PC-3 (cell line): ENCODE data around the gene WSCD2. TPM values are rescaled to one million over a fixed set of nuclear protein-coding genes. Genes with fewer than 3 reads are reported as not detected.

Experiments
- ATAC-seq: fragments of 200-7000 bp; cut with Tn5 transposase; 2 replicates; pipeline ENCODE4 v1.9.1; 2020; ENCODE audit warnings: mild to moderate bottlenecking, moderate library complexity
- BruUV-seq: library from RNA; stranded (reverse); fragments of 400-500 nt; replicated peaks from 2 replicates; lab custom pipeline; 2021; lab: Mats Ljungman, UMichigan
- CTCF ChIA-PET: fragments of 300-600 bp; sonication (Branson Sonifier 250); formaldehyde crosslinking; loops from one replicate; lab custom pipeline; 2022; ENCODE audit warnings: antibody characterized with exemption; lab: Charles Lee
- POLR2A ChIA-PET: fragments of 300-600 bp; sonication (Branson Sonifier 250); formaldehyde crosslinking; loops from one replicate; lab custom pipeline; 2022; ENCODE audit warnings: antibody characterized with exemption; ENCODE audit not compliant: unreplicated experiment; lab: Charles Lee
- DNase-seq: peaks from one replicate; pipeline ENCODE4 v3.0.0-alpha.2; 2015
- H2AFZ ChIP-seq: fragments of 300-600 bp; sonication (generic); 2 replicates; pipeline ENCODE4 v1.6.0; 2016; ENCODE audit warnings: antibody characterized with exemption, low read length
- H3F3A ChIP-seq: fragments of 300-600 bp; sonication (generic); one replicate; pipeline ENCODE4 v1.6.0; 2017; ENCODE audit warnings: antibody characterized with exemption, low read length, control low read depth, mild to moderate bottlenecking; ENCODE audit not compliant: unreplicated experiment
- H3K27ac ChIP-seq: fragments of 300-600 bp; sonication (generic); 2 replicates; pipeline ENCODE4 v1.5.1; 2016; ENCODE audit warnings: mild to moderate bottlenecking, low read length
- H3K27me3 ChIP-seq: fragments of 300-600 bp; sonication (generic); 2 replicates; pipeline ENCODE4 v1.6.1; 2016; ENCODE audit warnings: low read length, mixed read lengths
- H3K36me3 ChIP-seq: fragments of 300-600 bp; sonication (generic); 2 replicates; pipeline ENCODE4 v1.6.1; 2016; ENCODE audit warnings: low read depth, mixed run types, low read length, mixed read lengths
- H3K4me1 ChIP-seq: fragments of 300-600 bp; sonication (generic); 2 replicates; pipeline ENCODE4 v1.5.1; 2016; ENCODE audit warnings: low read length; ENCODE audit not compliant: insufficient read depth
- H3K4me2 ChIP-seq: fragments of 300-600 bp; sonication (generic); 2 replicates; pipeline ENCODE4 v1.6.0; 2016; ENCODE audit warnings: low read length
- H3K4me3 ChIP-seq: fragments of 300-600 bp; sonication (generic); 2 replicates; pipeline ENCODE4 v1.5.1; 2016; ENCODE audit warnings: mild to moderate bottlenecking, low read length, mixed read lengths
- H3K79me2 ChIP-seq: fragments of 300-600 bp; sonication (generic); 2 replicates; pipeline ENCODE4 v1.6.1; 2017; ENCODE audit warnings: low read length, mixed read lengths
- H3K9ac ChIP-seq: fragments of 300-600 bp; sonication (generic); 2 replicates; pipeline ENCODE4 v1.6.0; 2016; ENCODE audit warnings: mild to moderate bottlenecking, low read length
- H3K9me2 ChIP-seq: fragments of 300-600 bp; sonication (generic); replicated peaks from 2 replicates; pipeline ENCODE4 v1.6.1; 2016; ENCODE audit warnings: mixed run types, low read length, mixed read lengths
- H3K9me3 ChIP-seq: fragments of 300-600 bp; sonication (generic); 2 replicates; pipeline ENCODE4 v1.6.1; 2016; ENCODE audit warnings: low read length, mixed read lengths
- H4K20me1 ChIP-seq: fragments of 300-600 bp; sonication (generic); 2 replicates; pipeline ENCODE4 v1.6.1; 2016; ENCODE audit warnings: low read length, mixed read lengths
- EZH2 ChIP-seq: fragments of 300-600 bp; sonication (generic); IDR thresholded peaks from one replicate; pipeline ENCODE4 v1.6.1; 2017; ENCODE audit warnings: antibody characterized with exemption, mild to moderate bottlenecking, low read length; ENCODE audit not compliant: unreplicated experiment
- EZH2phosphoT487 ChIP-seq: fragments of 300-600 bp; sonication (generic); IDR thresholded peaks from 2 replicates; pipeline ENCODE4 v1.6.1; 2018; ENCODE audit warnings: mild to moderate bottlenecking, antibody characterized with exemption, low read length, borderline replicate concordance
- intact Hi-C: fragments of 100-400 bp; cut with micrococcal nuclease; formaldehyde crosslinking; loops from 2 replicates; pipeline ENCODE4 v1.9.0; 2023
- total RNA-seq: library from RNA; depleted of rRNA; stranded (reverse); fragments of >200 nt; gene quantifications from 2 replicates; pipeline ENCODE4 v1.2.3, GENCODE V29; 2014
- TF ChIP-seq, protein P1 (sequence below): fragments of 300-600 bp; sonication (generic); conservative IDR thresholded peaks from 2 replicates; pipeline ENCODE4 v1.5.1; 2017; ENCODE audit warnings: antibody characterized with exemption, low read depth, mild to moderate bottlenecking, low read length

Gene WSCD2
- total RNA-seq, 1 experiment from 2014 or later, result not detected

DNA sequence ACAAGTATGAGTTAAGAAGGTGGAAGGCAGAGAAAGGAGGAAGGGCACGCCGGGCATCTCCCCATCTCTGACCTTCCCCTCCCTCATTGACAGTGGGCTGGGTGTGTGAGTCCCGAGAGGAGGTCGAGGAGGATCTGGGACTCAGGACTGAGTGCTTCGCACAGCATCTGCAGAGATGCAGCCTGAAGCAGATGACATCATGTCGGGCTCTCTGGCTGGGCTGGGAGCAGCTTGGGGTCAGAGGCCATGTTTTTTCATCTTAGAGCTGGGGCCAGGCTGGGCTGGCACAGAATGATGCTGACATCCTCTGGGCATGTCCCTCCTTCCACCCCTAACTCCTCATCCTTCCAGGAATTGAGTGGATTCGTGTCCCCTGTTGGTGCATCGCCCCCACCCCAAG is 166.6 kb downstream of the WSCD2 start:
- H3K79me2 ChIP-seq, result no peaks in the 10 kb centered on the region
- H3K9me3 ChIP-seq, result no peaks in the 10 kb centered on the region
- ChIA-PET CTCF (no interaction called here), POLR2A (no interaction called here)
- DNase-seq (no peak), ATAC-seq (no peak)
- H3K27me3 ChIP-seq, result peaks cover 53% of the 10 kb centered on the region
- no TSS peak for BruUV-seq
- H3K9ac ChIP-seq, result no peak overlapping the region
- intact Hi-C loops, result no loop called here
- no peaks in the 10 kb centered on the region for H3K9me2 ChIP-seq
- no peak overlapping the region for H3K4me3 ChIP-seq
- H3K36me3 ChIP-seq, result no peaks in the 10 kb centered on the region
- H3F3A ChIP-seq, result no peaks in the 10 kb centered on the region
- H3K4me2 ChIP-seq, result no peak overlapping the region
- no peaks in the 10 kb centered on the region for H3K4me1 ChIP-seq
- TF ChIP-seq, protein P1, sequence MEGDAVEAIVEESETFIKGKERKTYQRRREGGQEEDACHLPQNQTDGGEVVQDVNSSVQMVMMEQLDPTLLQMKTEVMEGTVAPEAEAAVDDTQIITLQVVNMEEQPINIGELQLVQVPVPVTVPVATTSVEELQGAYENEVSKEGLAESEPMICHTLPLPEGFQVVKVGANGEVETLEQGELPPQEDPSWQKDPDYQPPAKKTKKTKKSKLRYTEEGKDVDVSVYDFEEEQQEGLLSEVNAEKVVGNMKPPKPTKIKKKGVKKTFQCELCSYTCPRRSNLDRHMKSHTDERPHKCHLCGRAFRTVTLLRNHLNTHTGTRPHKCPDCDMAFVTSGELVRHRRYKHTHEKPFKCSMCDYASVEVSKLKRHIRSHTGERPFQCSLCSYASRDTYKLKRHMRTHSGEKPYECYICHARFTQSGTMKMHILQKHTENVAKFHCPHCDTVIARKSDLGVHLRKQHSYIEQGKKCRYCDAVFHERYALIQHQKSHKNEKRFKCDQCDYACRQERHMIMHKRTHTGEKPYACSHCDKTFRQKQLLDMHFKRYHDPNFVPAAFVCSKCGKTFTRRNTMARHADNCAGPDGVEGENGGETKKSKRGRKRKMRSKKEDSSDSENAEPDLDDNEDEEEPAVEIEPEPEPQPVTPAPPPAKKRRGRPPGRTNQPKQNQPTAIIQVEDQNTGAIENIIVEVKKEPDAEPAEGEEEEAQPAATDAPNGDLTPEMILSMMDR, result no peak
- TF ChIP-seq EZH2phosphoT487 (no peak), EZH2 (no peak)
- no peak overlapping the region for H2AFZ ChIP-seq
- no peak overlapping the region for H3K27ac ChIP-seq
- no peaks in the 10 kb centered on the region for H4K20me1 ChIP-seq

GRCh38 chr12:108296945-108297344 is 167.9 kb downstream of the WSCD2 start:
- POLR2A ChIA-PET, result no interaction called here

DNA sequence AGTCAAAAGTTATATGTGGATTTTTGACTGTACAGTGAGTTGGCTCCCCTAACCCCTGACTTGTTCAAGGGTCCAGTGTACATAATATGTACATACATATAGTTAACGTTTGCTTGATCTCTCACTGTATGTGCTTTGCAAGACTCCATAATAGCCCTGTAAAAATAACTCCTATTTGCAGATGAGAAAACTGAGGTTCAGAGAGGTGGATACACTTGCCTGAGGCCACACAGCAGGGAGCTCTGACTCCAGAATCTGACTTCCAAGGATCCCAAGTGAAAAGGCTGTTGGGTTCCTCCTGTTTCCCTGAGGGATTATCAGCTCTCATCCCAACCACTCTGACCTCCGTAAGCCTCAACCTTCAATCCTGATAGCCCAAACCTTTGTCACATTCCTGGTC is 168.3 kb downstream of the WSCD2 start:
- Histone ChIP-seq H3K9me2 (no peaks in the 10 kb centered on the region), H3K36me3 (no peaks in the 10 kb centered on the region), H3K27me3 (peaks cover 36% of the 10 kb centered on the region), H3K27ac (no peak overlapping the region), H3K4me3 (no peak overlapping the region), H3K4me1 (peaks cover 4% of the 10 kb centered on the region; the same call in 1 of the 2 replicates), H3K4me2 (no peak overlapping the region), H4K20me1 (no peaks in the 10 kb centered on the region), H3K9me3 (no peaks in the 10 kb centered on the region), H2AFZ (no peak overlapping the region), H3K9ac (no peak overlapping the region), H3F3A (no peaks in the 10 kb centered on the region), H3K79me2 (no peaks in the 10 kb centered on the region)
- TF ChIP-seq EZH2, result no peak
- TF ChIP-seq EZH2phosphoT487, result no peak
- TF ChIP-seq, protein P1, result no peak
- intact Hi-C loops, result no loop called here
- BruUV-seq, result no TSS peak
- CTCF ChIA-PET, result no interaction called here
- DNase-seq (no peak), ATAC-seq (no peak)
- POLR2A ChIA-PET, result no interaction called here

More at GRCh38 chr12:108296945-108297344, 167.9 kb downstream of the WSCD2 start:
- DNase-seq (no peak), ATAC-seq (no peak)
- intact Hi-C loops, result no loop called here
- H3K4me2 ChIP-seq, result no peak overlapping the region
- no peaks in the 10 kb centered on the region for H3K9me2 ChIP-seq
- no peaks in the 10 kb centered on the region for H3K9me3 ChIP-seq
- H3K36me3 ChIP-seq, result no peaks in the 10 kb centered on the region
- H3F3A ChIP-seq, result no peaks in the 10 kb centered on the region
- peaks cover 40% of the 10 kb centered on the region for H3K27me3 ChIP-seq
- H3K79me2 ChIP-seq, result no peaks in the 10 kb centered on the region
- no TSS peak for BruUV-seq
- CTCF ChIA-PET, result no interaction called here
- no peaks in the 10 kb centered on the region; the same call in 1 of the 2 replicates for H3K4me1 ChIP-seq
- TF ChIP-seq, protein P1, result no peak
- no peak for TF ChIP-seq EZH2
- TF ChIP-seq EZH2phosphoT487, result no peak
- no peak overlapping the region for H2AFZ ChIP-seq
- H3K27ac ChIP-seq, result no peak overlapping the region
- no peak overlapping the region for H3K4me3 ChIP-seq
- H4K20me1 ChIP-seq, result no peaks in the 10 kb centered on the region
- H3K9ac ChIP-seq, result no peak overlapping the region
